Chondrocyte (in vitro differentiated cells): Measurements from ENCODE around the gene CDK6. TPM values are rescaled to one million over a fixed set of nuclear protein-coding genes. Genes with fewer than 3 reads are reported as not detected.

Experiments
- DNase-seq: peaks from one replicate; pipeline ENCODE4 v3.0.0; 2021; ENCODE audit warnings: mixed read lengths, low spot score
- H3K27ac Mint-ChIP-seq: one replicate; pipeline ENCODE4 v1.8.0; 2021; ENCODE audit warnings: mild to moderate bottlenecking, moderate library complexity, mixed read lengths; ENCODE audit not compliant: unreplicated experiment
- H3K27me3 Mint-ChIP-seq: 2 replicates; pipeline ENCODE4 v1.8.0; 2021; ENCODE audit warnings: low read depth, mixed read lengths
- H3K36me3 Mint-ChIP-seq: 2 replicates; pipeline ENCODE4 v1.8.0; 2021; ENCODE audit warnings: low read depth, mixed read lengths
- H3K4me1 Mint-ChIP-seq: 2 replicates; pipeline ENCODE4 v1.8.0; 2021; ENCODE audit warnings: low read depth, mild to moderate bottlenecking, mixed read lengths
- H3K4me3 Mint-ChIP-seq: one replicate; pipeline ENCODE4 v1.8.0; 2021; ENCODE audit warnings: mild to moderate bottlenecking, moderate library complexity, mixed read lengths; ENCODE audit not compliant: unreplicated experiment
- H3K9me3 Mint-ChIP-seq: 2 replicates; pipeline ENCODE4 v1.8.0; 2021; ENCODE audit warnings: low read depth, mixed read lengths
- CTCF ChIP-seq: fragments of 200-600 bp; sonication (generic); IDR thresholded peaks from 2 replicates; pipeline ENCODE4 v1.5.0; 2021; ENCODE audit warnings: antibody characterized with exemption, mild to moderate bottlenecking, moderate library complexity
- total RNA-seq: library from RNA; stranded (reverse); gene quantifications from 3 replicates; pipeline ENCODE4 v1.2.1, GENCODE V29; 2021

Gene CDK6
- total RNA-seq, 1 donor from 2014 or later = 162 TPM

DNA sequence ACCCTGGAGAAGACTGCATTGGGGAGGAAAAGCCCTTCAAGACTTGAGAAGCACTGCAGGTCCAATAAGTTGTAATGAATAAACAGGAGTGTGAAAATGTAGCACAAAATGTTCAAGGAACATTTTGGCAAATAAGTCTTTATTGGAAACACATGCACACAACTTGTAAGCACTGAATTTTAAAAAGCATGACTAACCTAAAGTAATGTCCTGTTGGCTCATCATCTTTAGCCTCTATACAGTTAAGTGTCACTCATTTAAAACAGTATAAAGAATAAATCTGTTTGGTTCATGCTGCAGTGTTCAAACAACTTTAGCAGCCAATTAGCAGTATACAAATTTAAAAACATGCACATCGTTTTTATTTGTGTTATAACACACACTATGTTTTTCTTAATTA lies 108.6 kb downstream of the CDK6 start:
- H3K27ac Mint-ChIP-seq = peak overlapping the region; percentile 33
- peaks cover 68% of the 10 kb centered on the region for H3K4me1 Mint-ChIP-seq
- H3K4me3 Mint-ChIP-seq = no peak overlapping the region
- TF ChIP-seq CTCF = no peak
- DNase-seq = no peak
- no peaks in the 10 kb centered on the region for H3K27me3 Mint-ChIP-seq
- H3K36me3 Mint-ChIP-seq = peaks cover 18% of the 10 kb centered on the region
- H3K9me3 Mint-ChIP-seq = no peaks in the 10 kb centered on the region

- Mint-ChIP-seq H3K4me1 (peaks cover 64% of the 10 kb centered on the region), H3K4me3 (no peak overlapping the region), H3K9me3 (no peaks in the 10 kb centered on the region), H3K36me3 (peaks cover 17% of the 10 kb centered on the region), H3K27ac (no peak overlapping the region), H3K27me3 (no peaks in the 10 kb centered on the region)
- TF ChIP-seq CTCF = no peak
- DNase-seq = no peak
Measured at GRCh38 chr7:92725161-92725925, 111.0 kb downstream of the CDK6 start.

DNA sequence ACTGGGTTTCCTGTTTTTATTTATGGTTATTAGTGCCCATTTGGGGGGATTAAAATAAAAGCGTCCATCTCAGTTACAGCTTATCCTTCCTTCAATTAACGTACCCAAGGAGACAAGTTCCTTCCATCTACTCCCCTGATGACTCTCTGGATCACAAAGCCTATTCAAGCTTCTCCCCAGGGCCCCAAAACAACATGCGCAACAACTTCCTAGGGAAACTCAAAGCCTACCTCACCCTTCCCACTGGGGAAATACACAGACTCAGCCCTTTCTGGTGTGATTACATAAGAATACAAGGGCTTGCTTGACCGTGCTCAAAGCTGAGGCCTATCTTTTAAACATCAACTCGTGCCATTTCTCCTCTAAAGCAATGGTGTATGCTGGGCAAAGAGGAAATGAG lies 112.4 kb downstream of the CDK6 start:
- H3K4me3 Mint-ChIP-seq = no peak overlapping the region
- H3K27ac Mint-ChIP-seq = peak overlapping the region; percentile 91

DNA sequence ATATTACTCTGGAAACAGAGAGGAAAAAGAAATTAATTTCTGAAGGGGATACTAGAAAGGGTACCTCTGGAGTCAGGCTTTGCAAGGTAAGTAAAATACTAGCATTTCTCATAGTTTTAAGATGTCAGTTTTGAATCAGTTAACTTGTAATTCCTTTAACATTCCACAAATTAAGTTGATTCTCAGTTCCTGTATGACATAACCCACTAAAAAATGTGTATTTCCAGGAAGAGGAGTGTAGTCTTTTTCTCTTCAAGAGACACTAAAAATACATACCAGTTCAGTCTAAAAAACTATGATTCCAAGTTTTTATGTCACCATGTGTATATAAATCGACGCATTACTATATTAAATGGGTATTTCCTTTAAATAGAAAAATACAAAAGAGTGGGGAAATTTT lies 113.2 kb downstream of the CDK6 start:
- H3K9me3 Mint-ChIP-seq = no peaks in the 10 kb centered on the region
- peak overlapping the region; percentile 91 for H3K27ac Mint-ChIP-seq
- peaks cover 73% of the 10 kb centered on the region for H3K4me1 Mint-ChIP-seq
- no peak for DNase-seq
- no peak for TF ChIP-seq CTCF
- H3K27me3 Mint-ChIP-seq = no peaks in the 10 kb centered on the region
- H3K4me3 Mint-ChIP-seq = no peak overlapping the region
- peaks cover 17% of the 10 kb centered on the region for H3K36me3 Mint-ChIP-seq

More for the DNA sequence above, 112.4 kb downstream of the CDK6 start:
- Mint-ChIP-seq H3K36me3 (peaks cover 17% of the 10 kb centered on the region), H3K4me1 (peaks cover 65% of the 10 kb centered on the region), H3K27me3 (no peaks in the 10 kb centered on the region), H3K9me3 (no peaks in the 10 kb centered on the region)
- DNase-seq = no peak
- no peak for TF ChIP-seq CTCF

GRCh38 chr7:92722541-92722940 lies 113.8 kb downstream of the CDK6 start:
- Mint-ChIP-seq H3K27ac (peak overlapping the region; percentile 91), H3K36me3 (peaks cover 17% of the 10 kb centered on the region), H3K4me1 (peaks cover 74% of the 10 kb centered on the region), H3K9me3 (no peaks in the 10 kb centered on the region), H3K4me3 (no peak overlapping the region), H3K27me3 (no peaks in the 10 kb centered on the region)
- no peak for DNase-seq
- no peak for TF ChIP-seq CTCF
